H1 (cell line): ENCODE measurements around the gene SS18L1. TPM values are rescaled to one million over a fixed set of nuclear protein-coding genes. Genes with fewer than 3 reads are reported as not detected.

ENCODE experiments used
- CTCF ChIA-PET: fragments of 300-600 bp; sonication (Branson Sonifier 250); formaldehyde crosslinking; loops from one replicate; lab custom pipeline; 2021; ENCODE audit not compliant: partially characterized antibody; lab: Charles Lee
- POLR2A ChIA-PET: fragments of 300-600 bp; sonication (Branson Sonifier 250); formaldehyde crosslinking; loops from one replicate; lab custom pipeline; 2021; ENCODE audit warnings: inconsistent platforms; ENCODE audit not compliant: partially characterized antibody; lab: Charles Lee
- DNase-seq, 2 experiments: peaks; one replicate each; pipeline versions ENCODE4 v3.0.0 to v3.0.0-alpha.2; 2010 to 2022; ENCODE audit warnings: low spot score in 2 of 2, low read depth in 1 of 2, mixed read lengths in 1 of 2
- FAIRE-seq: peaks from 2 replicates; lab custom pipeline; 2011; peaks lifted over from hg19 to GRCh38; lab: Jason Lieb, UNC
- H2AFZ ChIP-seq: 2 replicates; pipeline ENCODE4 v1.8.1; 2012; ENCODE audit warnings: low read length, inconsistent platforms
- H2AK5ac ChIP-seq: 2 replicates; pipeline ENCODE4 v1.6.1; 2013; ENCODE audit warnings: low read depth, low read length
- H2BK120ac ChIP-seq: replicated peaks from 2 replicates; pipeline ENCODE3; 2013; ENCODE audit warnings: low read depth, low read length, inconsistent platforms
- H2BK12ac ChIP-seq: 2 replicates; pipeline ENCODE4 v1.6.1; 2013; ENCODE audit warnings: low read depth, low read length
- H2BK15ac ChIP-seq: 2 replicates; pipeline ENCODE4 v1.6.1; 2013; ENCODE audit warnings: low read length
- H2BK20ac ChIP-seq: 2 replicates; pipeline ENCODE4 v1.6.1; 2013; ENCODE audit warnings: low read length
- H2BK5ac ChIP-seq: 2 replicates; pipeline ENCODE4 v1.6.1; 2013; ENCODE audit warnings: low read depth, low read length
- H3K14ac ChIP-seq: 2 replicates; pipeline ENCODE4 v1.6.1; 2013; ENCODE audit warnings: inconsistent platforms; ENCODE audit not compliant: insufficient read length
- H3K18ac ChIP-seq: 2 replicates; pipeline ENCODE4 v1.6.1; 2013; ENCODE audit warnings: low read length; ENCODE audit errors: extremely low read depth
- H3K23ac ChIP-seq: 2 replicates; pipeline ENCODE4 v1.6.1; 2013; ENCODE audit warnings: inconsistent platforms; ENCODE audit not compliant: insufficient read length
- H3K23me2 ChIP-seq: 2 replicates; pipeline ENCODE4 v1.6.1; 2013; ENCODE audit warnings: low read depth, low read length
- H3K27ac ChIP-seq: 2 replicates; pipeline ENCODE4 v1.6.1; 2011; ENCODE audit warnings: low read depth, low read length, inconsistent platforms
- H3K27me3 ChIP-seq, 4 experiments: replicated peaks in 1 of 4; 1 replicate in 1 of 4; 2 replicates in 3 of 4; pipeline versions ENCODE4 v1.6.1 to v1.8.1; 2011 to 2013; ENCODE audit warnings: low read length in 3 of 4, mild to moderate bottlenecking in 3 of 4, inconsistent platforms in 2 of 4, mixed read lengths in 2 of 4, moderate library complexity in 1 of 4; ENCODE audit not compliant: control insufficient read depth in 3 of 4, insufficient read depth in 3 of 4; ENCODE audit errors: extremely low read depth in 1 of 4
- H3K36me3 ChIP-seq, 4 experiments: 2 replicates each; pipeline versions ENCODE4 v1.6.1 to v1.8.1; 2011 to 2013; ENCODE audit warnings: mild to moderate bottlenecking in 4 of 4, low read length in 3 of 4, moderate library complexity in 2 of 4, control low read depth in 1 of 4, inconsistent platforms in 1 of 4; ENCODE audit not compliant: insufficient read depth in 4 of 4, control insufficient read depth in 2 of 4
- H3K4ac ChIP-seq: replicated peaks from 2 replicates; pipeline ENCODE3; 2013; ENCODE audit warnings: low read length, low read depth, mixed read lengths, inconsistent platforms; ENCODE audit not compliant: insufficient read length
- H3K4me1 ChIP-seq, 4 experiments: replicated peaks in 1 of 4; 1 replicate in 1 of 4; 2 replicates in 3 of 4; pipeline versions ENCODE4 v1.6.1 to v1.8.1; 2011 to 2013; ENCODE audit warnings: low read length in 3 of 4, inconsistent platforms in 2 of 4, mixed read lengths in 1 of 4; ENCODE audit not compliant: insufficient read depth in 4 of 4, control insufficient read depth in 3 of 4
- H3K4me2 ChIP-seq, 2 experiments: 2 replicates each; pipeline versions ENCODE4 v1.6.1 to v1.8.1; 2011 to 2013; ENCODE audit warnings: low read depth in 2 of 2, low read length in 2 of 2, control low read depth in 1 of 2, inconsistent platforms in 1 of 2, mild to moderate bottlenecking in 1 of 2; ENCODE audit not compliant: insufficient read depth in 1 of 2
- H3K4me3 ChIP-seq, 4 experiments: fragments of 200-600, 300-600 bp in 1 of 4; sonication (generic), shearing (Covaris generic), sonication (Bioruptor Twin) in 1 of 4; 2 replicates each; pipeline versions ENCODE4 v1.5.1 to v1.8.1; 2011 to 2016; ENCODE audit warnings: low read length in 4 of 4, low read depth in 3 of 4, control low read depth in 2 of 4, inconsistent platforms in 2 of 4, mild to moderate bottlenecking in 2 of 4, mixed read lengths in 1 of 4, moderate library complexity in 1 of 4; ENCODE audit not compliant: insufficient read depth in 2 of 4; ENCODE audit errors: extremely low read depth in 1 of 4
- H3K56ac ChIP-seq: replicated peaks from 2 replicates; pipeline ENCODE3; 2013; ENCODE audit warnings: low read depth, mild to moderate bottlenecking, mixed read lengths, low read length, inconsistent platforms; ENCODE audit not compliant: insufficient read length
- H3K79me1 ChIP-seq: 2 replicates; pipeline ENCODE4 v1.6.1; 2013; ENCODE audit warnings: low read depth, low read length, control low read depth
- H3K79me2 ChIP-seq, 2 experiments: 2 replicates each; pipeline versions ENCODE4 v1.6.1 to v1.8.1; 2012 to 2013; ENCODE audit warnings: low read length in 2 of 2, mild to moderate bottlenecking in 2 of 2, inconsistent platforms in 1 of 2; ENCODE audit not compliant: insufficient read depth in 2 of 2, control insufficient read depth in 1 of 2
- H3K9ac ChIP-seq, 4 experiments: replicated peaks in 1 of 4; 1 replicate in 1 of 4; 2 replicates in 3 of 4; pipeline versions ENCODE4 v1.6.1 to v1.8.1; 2011 to 2013; ENCODE audit warnings: low read depth in 3 of 4, low read length in 3 of 4, control low read depth in 2 of 4, mild to moderate bottlenecking in 2 of 4, moderate library complexity in 2 of 4, inconsistent platforms in 1 of 4; ENCODE audit errors: extremely low read depth in 1 of 4
- H3K9me3 ChIP-seq, 2 experiments: 2 replicates each; pipeline versions ENCODE4 v1.6.1 to v1.8.1; 2012 to 2013; ENCODE audit warnings: mild to moderate bottlenecking in 2 of 2, moderate library complexity in 2 of 2, control low read depth in 1 of 2, inconsistent platforms in 1 of 2, low read depth in 1 of 2, low read length in 1 of 2, mixed read lengths in 1 of 2; ENCODE audit not compliant: insufficient read depth in 2 of 2
- H4K20me1 ChIP-seq, 2 experiments: replicated peaks in 1 of 2; 2 replicates each; pipeline versions ENCODE3 to v1.8.1; 2011 to 2013; ENCODE audit warnings: inconsistent platforms in 2 of 2, low read length in 2 of 2, mild to moderate bottlenecking in 1 of 2; ENCODE audit not compliant: insufficient read depth in 2 of 2, control insufficient read depth in 1 of 2
- H4K5ac ChIP-seq: 2 replicates; pipeline ENCODE4 v1.6.1; 2013; ENCODE audit warnings: low read length, low read depth, mixed read lengths, inconsistent platforms; ENCODE audit not compliant: insufficient read length
- H4K8ac ChIP-seq: 2 replicates; pipeline ENCODE4 v1.8.0; 2013; ENCODE audit warnings: mild to moderate bottlenecking, moderate library complexity, low read length, inconsistent platforms; ENCODE audit not compliant: insufficient read depth; ENCODE audit errors: extremely low read depth
- H4K91ac ChIP-seq: replicated peaks from 2 replicates; pipeline ENCODE3; 2013; ENCODE audit warnings: low read length, mixed read lengths, inconsistent platforms; ENCODE audit not compliant: insufficient read length
- ASH2L ChIP-seq: fragments of 200-600, 300-600 bp; sonication (generic); IDR thresholded peaks from one replicate; pipeline ENCODE4 v1.7.1; 2017; ENCODE audit warnings: low read length
- ATF3 ChIP-seq: IDR thresholded peaks from 2 replicates; pipeline ENCODE4 v1.6.1; 2011; ENCODE audit warnings: low read depth, mild to moderate bottlenecking, low read length; ENCODE audit not compliant: insufficient read depth
- BCL11A ChIP-seq, 2 experiments: IDR thresholded peaks; one replicate each; pipeline ENCODE4 v1.6.1; 2011; ENCODE audit warnings: low read depth in 2 of 2, low read length in 2 of 2, mild to moderate bottlenecking in 2 of 2
- CTCF ChIP-seq, 3 experiments: IDR thresholded peaks; 1 replicate in 2 of 3; 2 replicates in 1 of 3; pipeline versions ENCODE4 v1.5.1 to v1.6.1; 2011; ENCODE audit warnings: low read length in 3 of 3, mild to moderate bottlenecking in 3 of 3, inconsistent platforms in 2 of 3, low read depth in 1 of 3, moderate library complexity in 1 of 3; ENCODE audit not compliant: insufficient read depth in 1 of 3; ENCODE audit errors: control extremely low read depth in 1 of 3
- RAD21 ChIP-seq, 2 experiments: IDR thresholded peaks in 1 of 2; conservative IDR thresholded peaks in 1 of 2; 2 replicates each; pipeline ENCODE4 v1.6.1; 2011; ENCODE audit warnings: low read depth in 2 of 2, low read length in 2 of 2, improper control_type of control experiment in 1 of 2, inconsistent platforms in 1 of 2, mild to moderate bottlenecking in 1 of 2, moderate library complexity in 1 of 2
- RFX5 ChIP-seq: IDR thresholded peaks from 2 replicates; pipeline ENCODE4 v1.6.1; 2011; ENCODE audit warnings: low read depth, low read length, improper control_type of control experiment, borderline replicate concordance
- SIRT6 ChIP-seq: IDR thresholded peaks from one replicate; pipeline ENCODE4 v1.7.1; 2012; ENCODE audit warnings: low read length, inconsistent platforms
- TCF12 ChIP-seq: IDR thresholded peaks from 2 replicates; pipeline ENCODE4 v1.6.1; 2011; ENCODE audit warnings: low read depth, mild to moderate bottlenecking, low read length
- ZNF274 ChIP-seq: IDR thresholded peaks from 2 replicates; pipeline ENCODE4 v1.7.0; 2012; ENCODE audit warnings: low read length, borderline replicate concordance; ENCODE audit errors: extremely low read depth
- WGBS, 2 experiments: shearing (Covaris generic) in 1 of 2; methylation state at CpG; one replicate each; pipeline versions ENCODE4 v1.1.6 to v1.1.7; 2013 to 2015; ENCODE audit warnings: low lambda C conversion rate in 2 of 2, mixed read lengths in 2 of 2, inconsistent platforms in 1 of 2, low coverage in 1 of 2, missing lambda C conversion rate in 1 of 2; ENCODE audit not compliant: insufficient replicate concordance in 2 of 2, insufficient coverage in 1 of 2, insufficient read length in 1 of 2; ENCODE audit errors: extremely low coverage in 1 of 2, missing lambda C conversion rate in 1 of 2; 5-methylcytosine and 5-hydroxymethylcytosine counted together
- polyA plus RNA-seq, 7 experiments: library from polyadenylated mRNA; depleted of rRNA in 3 of 7; stranded (reverse) in 5 of 7; unstranded in 2 of 7; fragments of >200 nt in 5 of 7; fragments of 200-250 nt in 2 of 7; gene quantifications; 1 replicate in 5 of 7; 2 replicates in 1 of 7; 4 replicates in 1 of 7; pipeline versions ENCODE4 v1.2.1 to v1.2.3, GENCODE V29; 2011 to 2013; ENCODE audit warnings: missing spikeins in 2 of 7, mixed read lengths in 2 of 7
- total RNA-seq: library from RNA; stranded (reverse); fragmentation: NEBNext Ultra II Directional; extraction: Animal tissue kit (Norgen Biotek cat#: 25700); gene quantifications from 2 replicates; pipeline ENCODE4 v1.2.1, GENCODE V29; 2021

Gene SS18L1
- total and polyA plus RNA-seq, 2 of the 8 experiments (the other 6 are each of a cell fraction or from before 2014, with no cell fraction given): 28.4 to 29.7 TPM

GRCh38 chr20:62133864-62134263 lies 9.7 kb upstream of the SS18L1 start:
- H3K56ac ChIP-seq: no peak overlapping the region
- H2AFZ ChIP-seq: no peak overlapping the region
- H3K4me3 ChIP-seq: no peak overlapping the region
- ChIA-PET CTCF (interaction anchor here (1.1 to 4.4 kb wide), 6 partner anchors 10 to 235 kb away, joined by 4 to 27 read pairs (median 10); no protein-coding TSS in a partner anchor), POLR2A (interaction anchor here (1.0 to 5.2 kb wide), 7 partner anchors 9 to 122 kb away, joined by 3 to 61 read pairs (median 4); partner anchors contain the start of genes LSM14B, PSMA7, SS18L1 and TAF4)
- H2AK5ac ChIP-seq: no peak overlapping the region
- H3K36me3 ChIP-seq: peaks cover 47 to 98% (median 80%) of the 10 kb centered on the region in 4 experiments
- H3K23me2 ChIP-seq: no peaks in the 10 kb centered on the region
- peaks cover 26 to 51% of the 10 kb centered on the region in 2 experiments for H4K20me1 ChIP-seq
- no peak overlapping the region for H3K27ac ChIP-seq
- no peak overlapping the region for H2BK12ac ChIP-seq
- H3K18ac ChIP-seq: no peak overlapping the region
- TF ChIP-seq ASH2L (no peak), BCL11A (IDR thresholded peaks at IDR 0.05; ENCODE audit: low read depth in 2 of 2, low read length in 2 of 2) (no peak), ATF3 (no peak), RAD21 (IDR thresholded peaks at IDR 0.05 in 1 of 2, conservative IDR thresholded peaks at IDR 0.05 in 1 of 2; ENCODE audit: low read depth in 2 of 2, low read length in 2 of 2) (peak in 1 of 2 experiments; percentile 13; a peak in 1 of 4 replicates), ZNF274 (no peak), CTCF (IDR thresholded peaks at IDR 0.05; ENCODE audit: control extremely low read depth in 1 of 3, insufficient read depth in 1 of 3, low read depth in 1 of 3, low read length in 3 of 3) (peak; percentile 30 to 64 (median 50); a peak in 3 of 4 replicates), RFX5 (no peak), SIRT6 (no peak), TCF12 (no peak)
- no peak for DNase-seq
- H2BK5ac ChIP-seq: no peak overlapping the region
- no peak overlapping the region for H2BK120ac ChIP-seq
- no peaks in the 10 kb centered on the region for H3K9me3 ChIP-seq
- H3K4me2 ChIP-seq: no peak overlapping the region
- H2BK20ac ChIP-seq: no peak overlapping the region
- 93% methylated on average over 12 of the region's 12 CpGs; no CpG with 5 or more reads in 1 of the 2 experiments for WGBS, 2 experiments
- H3K4ac ChIP-seq: no peak overlapping the region
- H3K14ac ChIP-seq: no peak overlapping the region
- H3K79me1 ChIP-seq: no peaks in the 10 kb centered on the region; the same call in none of the 2 replicates
- H3K9ac ChIP-seq: no peak overlapping the region
- H4K91ac ChIP-seq: no peak overlapping the region
- H3K23ac ChIP-seq: no peak overlapping the region
- peaks cover 0 to 9% of the 10 kb centered on the region in 2 experiments; a peak in 1 of 4 replicates for H3K79me2 ChIP-seq
- no peak overlapping the region for H4K5ac ChIP-seq
- no peak overlapping the region for H2BK15ac ChIP-seq
- H3K27me3 ChIP-seq: no peaks in the 10 kb centered on the region
- no peak overlapping the region for H4K8ac ChIP-seq
- H3K4me1 ChIP-seq: no peaks in the 10 kb centered on the region
- no peak for FAIRE-seq
